ENCODE data around the gene OSBPL8.
"Not testable (repeated sequence)": the region's sequence is repeated elsewhere in the genome, so short reads cannot be mapped to it uniquely, and the experiment has no call there.

OSBPL8 gene

DNA sequence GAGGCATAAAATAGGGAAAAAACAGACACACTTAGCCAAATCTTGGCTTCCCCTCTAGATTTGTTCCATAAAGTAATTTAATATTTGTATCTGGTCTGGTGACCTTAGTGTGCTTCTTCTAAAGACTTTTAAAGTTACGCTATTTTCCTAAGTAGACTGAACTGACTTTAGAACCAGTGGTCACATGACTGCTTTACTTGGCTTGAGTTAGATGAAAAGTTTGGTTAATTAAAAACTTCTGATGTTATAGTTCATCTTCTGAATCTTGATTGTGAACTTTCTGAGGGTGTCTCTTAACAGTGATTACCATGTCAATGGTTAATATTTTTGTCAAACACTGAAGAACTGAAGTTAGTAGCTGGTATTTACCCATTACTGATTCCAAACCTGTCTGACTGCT, 214.0 kb downstream of the OSBPL8 start:
- DNase-seq: no peak

DNA sequence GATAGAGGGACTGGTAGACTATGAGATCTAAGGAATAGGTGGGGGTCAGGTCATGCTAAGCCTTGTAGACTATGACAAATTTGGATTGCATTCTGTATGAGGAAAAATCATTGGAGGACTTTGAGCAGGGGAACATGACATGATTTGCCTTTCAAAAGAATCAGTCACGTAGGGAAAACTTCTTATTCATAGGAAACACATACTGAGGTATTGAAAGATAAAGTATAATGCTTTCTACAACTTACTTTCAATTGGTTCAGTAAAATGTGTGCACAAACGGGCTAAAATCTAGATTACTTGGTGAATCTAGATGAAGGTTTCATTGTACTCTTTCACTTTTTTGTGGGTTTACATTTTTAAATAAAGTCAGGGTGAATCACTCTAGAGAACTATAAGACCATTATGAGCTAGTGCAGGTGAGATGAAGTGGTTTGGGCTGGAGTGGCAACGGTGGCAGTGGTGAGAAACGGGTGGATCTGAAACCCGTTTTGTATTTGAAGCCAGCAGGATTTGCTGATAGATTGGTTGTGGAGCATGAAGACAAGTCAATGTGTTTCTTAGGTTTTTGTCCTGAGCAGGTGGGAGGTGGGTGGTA, 218.0 kb downstream of the OSBPL8 start:
- DNase-seq: no peak

DNA sequence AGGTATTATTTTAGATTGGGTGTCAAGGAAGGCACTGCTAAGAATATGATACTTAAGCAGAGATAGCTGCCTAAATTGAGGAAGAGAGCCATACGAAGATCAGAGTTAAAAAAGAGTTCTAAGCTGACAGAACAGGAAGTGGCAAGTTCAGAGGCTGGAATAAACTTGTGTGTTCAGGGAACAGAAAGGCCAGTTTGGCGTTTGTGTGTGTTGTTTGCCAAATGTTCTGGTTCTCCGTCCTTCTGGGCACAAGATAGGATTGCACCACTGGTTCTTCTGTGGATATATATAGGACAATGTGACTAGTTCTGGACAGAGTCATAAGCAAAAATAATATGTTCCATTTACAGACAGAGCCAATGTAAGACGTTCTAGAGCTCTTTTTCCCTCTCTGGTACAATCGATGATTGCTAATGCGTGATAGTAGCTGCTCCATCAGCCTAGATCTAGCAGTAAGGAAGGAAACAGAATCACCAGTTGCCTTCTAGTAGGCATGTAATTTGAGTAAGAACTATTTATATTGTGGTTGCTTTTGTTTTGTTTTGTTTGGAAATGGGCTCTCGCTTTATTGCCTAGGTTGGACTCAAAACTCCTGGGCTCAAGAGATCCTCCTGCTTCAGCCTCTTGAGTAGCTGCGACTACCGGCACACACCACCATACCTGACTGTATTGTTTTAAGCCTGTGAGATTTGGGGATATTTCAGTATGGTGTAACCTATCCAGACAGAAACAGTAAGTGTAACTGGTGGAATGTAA, 218.7 kb downstream of the OSBPL8 start:
- DNase-seq: no peak

- DNase-seq: no peak
These were observed 222.0 kb downstream of the OSBPL8 start for GRCh38 chr12:76337583-76337982.

GRCh38 chr12:76332606-76333005, 227.0 kb downstream of the OSBPL8 start:
- no peak for DNase-seq

DNA sequence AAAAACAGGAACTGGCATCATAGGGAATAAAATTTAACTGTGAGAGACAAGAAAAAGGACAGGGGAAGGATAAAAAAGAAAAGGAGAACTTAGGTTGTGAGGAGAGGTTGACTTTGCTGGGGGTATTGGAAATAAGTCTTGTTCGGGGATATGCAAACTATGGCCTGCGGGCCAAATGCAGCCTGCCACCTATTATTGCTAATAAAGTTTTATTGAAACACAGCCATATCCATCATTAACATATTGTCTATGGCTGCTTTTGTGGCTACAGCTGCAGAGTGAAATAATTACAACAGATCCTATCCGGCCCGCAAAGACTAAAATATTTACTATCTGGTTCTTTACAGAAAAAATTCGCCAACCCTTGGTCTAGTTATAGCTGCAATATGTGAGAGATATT, 230.0 kb downstream of the OSBPL8 start:
- no peak for DNase-seq

GRCh38 chr12:76329159-76329558, 230.4 kb downstream of the OSBPL8 start:
- DNase-seq: no peak

DNA sequence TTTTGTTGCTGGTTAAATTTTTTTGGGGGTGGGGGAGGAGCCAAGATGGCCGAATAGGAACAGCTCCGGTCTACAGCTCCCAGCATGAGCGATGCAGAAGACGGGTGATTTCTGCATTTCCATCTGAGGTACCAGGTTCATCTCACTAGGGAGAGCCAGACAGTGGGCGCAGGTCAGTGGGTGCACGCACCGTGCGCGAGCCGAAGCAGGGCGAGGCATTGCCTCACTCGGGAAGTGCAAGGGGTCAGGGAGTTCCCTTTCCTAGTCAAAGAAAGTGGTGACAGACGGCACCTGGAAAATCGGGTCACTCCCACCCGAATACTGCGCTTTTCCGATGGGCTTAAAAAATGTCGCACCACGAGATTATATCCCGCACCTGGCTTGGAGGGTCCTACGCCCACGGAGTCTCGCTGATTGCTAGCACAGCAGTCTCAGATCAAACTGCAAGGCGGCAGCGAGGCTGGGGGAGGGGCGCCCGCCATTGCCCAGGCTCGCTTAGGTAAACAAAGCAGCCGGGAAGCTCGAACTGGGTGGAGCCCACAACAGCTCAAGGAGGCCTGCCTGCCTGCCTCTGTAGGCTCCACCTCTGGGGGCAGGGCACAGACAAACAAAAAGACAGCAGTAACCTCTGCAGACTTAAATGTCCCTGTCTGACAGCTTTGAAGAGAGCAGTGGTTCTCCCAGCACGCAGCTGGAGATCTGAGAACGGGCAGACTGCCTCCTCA, 239.8 kb downstream of the OSBPL8 start:
- DNase-seq: not testable (repeated sequence)

GRCh38 chr12:76318773-76319594, 240.6 kb downstream of the OSBPL8 start:
- DNase-seq: no peak

DNA sequence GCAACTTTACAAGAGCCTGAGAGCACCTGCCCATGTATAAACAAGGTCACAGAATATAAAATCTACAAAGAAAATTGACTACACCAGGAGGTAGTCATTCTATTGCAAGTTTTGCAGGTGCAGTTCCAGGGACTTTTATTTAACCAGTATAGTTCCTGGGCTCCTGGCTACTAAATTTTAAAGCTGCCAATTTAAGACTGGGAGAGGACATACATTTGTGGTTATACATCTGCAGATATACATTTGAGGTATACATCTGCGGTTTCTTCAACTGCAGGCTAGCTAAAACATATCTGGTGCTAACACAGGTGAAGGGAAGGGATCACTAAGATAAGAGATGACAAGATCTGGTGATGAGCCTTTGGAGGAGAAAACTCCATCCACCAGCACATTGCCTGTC, 241.6 kb downstream of the OSBPL8 start:
- no peak for DNase-seq

GRCh38 chr12:76316468-76316867, 243.1 kb downstream of the OSBPL8 start:
- DNase-seq: no peak

GRCh38 chr12:76313299-76313698, 246.3 kb downstream of the OSBPL8 start:
- no peak for DNase-seq

GRCh38 chr12:76312315-76312714, 247.3 kb downstream of the OSBPL8 start:
- no peak for DNase-seq

- no peak for DNase-seq
These were observed 247.8 kb downstream of the OSBPL8 start for GRCh38 chr12:76311796-76312195.

GRCh38 chr12:76310110-76310509, 249.5 kb downstream of the OSBPL8 start:
- no peak for DNase-seq

DNA sequence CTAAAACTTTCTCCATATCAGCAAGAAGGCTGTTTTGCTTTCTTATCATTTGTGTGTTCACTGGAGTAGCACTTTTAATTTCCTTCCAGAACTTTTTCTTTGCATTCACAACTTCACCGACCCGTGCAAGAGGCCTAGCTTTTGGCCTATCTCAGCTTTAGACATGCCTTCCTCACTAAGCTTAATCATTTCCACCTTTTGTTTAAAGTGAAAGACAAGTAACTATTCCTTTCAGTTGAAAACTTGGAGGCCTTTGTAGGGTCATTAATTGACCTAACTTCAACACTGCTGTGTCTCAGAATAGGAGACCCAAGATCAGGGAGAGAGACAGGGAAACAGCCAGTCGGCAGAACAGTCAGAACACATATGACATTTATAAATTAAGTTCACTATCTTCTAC, 250.7 kb downstream of the OSBPL8 start:
- DNase-seq: no peak

DNA sequence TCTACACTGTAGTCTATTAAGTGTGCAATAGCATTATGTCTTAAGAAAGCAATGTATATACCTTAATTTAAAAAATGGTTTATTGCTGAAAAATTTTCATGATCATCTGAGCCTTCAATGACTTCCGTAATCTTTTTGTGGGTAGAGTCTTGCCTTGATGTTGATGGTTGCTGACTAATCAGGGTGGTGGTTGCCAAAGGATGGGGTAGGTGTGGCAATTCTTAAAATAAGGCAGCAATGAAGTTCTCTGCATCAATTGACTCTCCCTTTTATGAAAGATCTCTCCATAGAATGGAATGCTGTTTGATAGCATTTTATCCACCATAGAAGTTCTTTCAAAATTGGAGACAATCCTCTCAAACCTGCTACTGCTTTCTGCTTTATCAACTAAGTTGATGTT, 252.5 kb downstream of the OSBPL8 start:
- DNase-seq: no peak

- no peak for DNase-seq
These were observed 255.5 kb downstream of the OSBPL8 start for GRCh38 chr12:76303989-76304460.

GRCh38 chr12:76303365-76303764, 256.2 kb downstream of the OSBPL8 start:
- no peak for DNase-seq
